ENCODE data around the gene CCL13. TPM values are rescaled to one million over a fixed set of nuclear protein-coding genes. Genes with fewer than 3 reads are reported as not detected.

Gene CCL13
- total and polyA plus RNA-seq, 4 donors = 0.12 to 0.84 TPM; not detected in 2

GRCh38 chr17:34347063-34347462 lies 9.2 kb upstream of the CCL13 start:
- H3K27ac ChIP-seq (ENCODE audit: low read depth in 1 of 2, low read length in 2 of 2) = no peak overlapping the region
- no peaks in the 10 kb centered on the region for H3K4me1 ChIP-seq (ENCODE audit: control insufficient read depth in 4 of 4, insufficient read depth in 4 of 4, low read length in 3 of 4)
- peaks cover 0 to 7% (median 0%) of the 10 kb centered on the region in 4 donors for H3K27me3 ChIP-seq (ENCODE audit: control insufficient read depth in 4 of 4, insufficient read depth in 4 of 4, low read length in 3 of 4)
- no peak overlapping the region for H3K9ac ChIP-seq (ENCODE audit: low read depth in 1 of 2, low read length in 2 of 2)
- H3K36me3 ChIP-seq (ENCODE audit: control insufficient read depth in 4 of 4, insufficient read depth in 3 of 4, low read depth in 1 of 4, low read length in 3 of 4) = no peaks in the 10 kb centered on the region
- no peaks in the 10 kb centered on the region for H3K9me3 ChIP-seq (ENCODE audit: control insufficient read depth in 4 of 4, low read length in 3 of 4)
- H3K4me3 ChIP-seq (ENCODE audit: low read depth in 1 of 3, low read length in 3 of 3) = no peak overlapping the region
- no peak for TF ChIP-seq RXRA (IDR thresholded peaks at IDR 0.05)
- TF ChIP-seq SP1 (IDR thresholded peaks at IDR 0.05) = no peak
- TF ChIP-seq HNF4A (conservative IDR thresholded peaks at IDR 0.05) = no peak
- no peak for TF ChIP-seq RAD21 (IDR thresholded peaks at IDR 0.05)
- TF ChIP-seq HNF4G (IDR thresholded peaks at IDR 0.05) = no peak
- no peak for TF ChIP-seq CTCF (IDR thresholded peaks at IDR 0.05; ENCODE audit: low read depth, low read length, missing input control)
- TF ChIP-seq JUND (IDR thresholded peaks at IDR 0.05) = no peak
- TF ChIP-seq NR2F2 (IDR thresholded peaks at IDR 0.05) = no peak
- no peak for TF ChIP-seq ATF3 (IDR thresholded peaks at IDR 0.05)
- TF ChIP-seq REST (IDR thresholded peaks at IDR 0.05) = no peak
- no peak for TF ChIP-seq EGR1 (IDR thresholded peaks at IDR 0.05; ENCODE audit: low read depth in 2 of 2)
- no peak for TF ChIP-seq FOXA2 (IDR thresholded peaks at IDR 0.05)
- TF ChIP-seq MAX (IDR thresholded peaks at IDR 0.05) = no peak
- TF ChIP-seq ZBTB33 (IDR thresholded peaks at IDR 0.05) = no peak
- no peak for TF ChIP-seq GABPA (IDR thresholded peaks at IDR 0.05 in 1 of 2, conservative IDR thresholded peaks at IDR 0.05 in 1 of 2)
- DNase-seq (ENCODE audit: low spot score) = no peak
- 51% methylated on average over 4 of the region's 4 CpGs for WGBS

GRCh38 chr17:34349751-34350150 lies 6.5 kb upstream of the CCL13 start:
- WGBS = 72% methylated on average over 4 of the region's 4 CpGs
- no peaks in the 10 kb centered on the region for H3K4me1 ChIP-seq (ENCODE audit: control insufficient read depth in 4 of 4, insufficient read depth in 4 of 4, low read length in 3 of 4)
- H3K27ac ChIP-seq (ENCODE audit: low read depth in 1 of 2, low read length in 2 of 2) = no peak overlapping the region
- H3K9ac ChIP-seq (ENCODE audit: low read depth in 1 of 2, low read length in 2 of 2) = no peak overlapping the region
- H3K27me3 ChIP-seq (ENCODE audit: control insufficient read depth in 4 of 4, insufficient read depth in 4 of 4, low read length in 3 of 4) = peaks cover 0 to 7% (median 0%) of the 10 kb centered on the region in 4 donors
- TF ChIP-seq SP1 (IDR thresholded peaks at IDR 0.05) (no peak), MAX (IDR thresholded peaks at IDR 0.05) (no peak), EGR1 (IDR thresholded peaks at IDR 0.05; ENCODE audit: low read depth in 2 of 2) (no peak), ATF3 (IDR thresholded peaks at IDR 0.05) (no peak), HNF4G (IDR thresholded peaks at IDR 0.05) (no peak), NR2F2 (IDR thresholded peaks at IDR 0.05) (no peak), RXRA (IDR thresholded peaks at IDR 0.05) (no peak), REST (IDR thresholded peaks at IDR 0.05) (no peak), CTCF (IDR thresholded peaks at IDR 0.05; ENCODE audit: low read depth, low read length, missing input control) (no peak), GABPA (IDR thresholded peaks at IDR 0.05 in 1 of 2, conservative IDR thresholded peaks at IDR 0.05 in 1 of 2) (no peak), JUND (IDR thresholded peaks at IDR 0.05) (no peak)
- no peaks in the 10 kb centered on the region for H3K36me3 ChIP-seq (ENCODE audit: control insufficient read depth in 4 of 4, insufficient read depth in 3 of 4, low read depth in 1 of 4, low read length in 3 of 4)
- no peak for DNase-seq (ENCODE audit: low spot score)
- no peak overlapping the region for H3K4me3 ChIP-seq (ENCODE audit: low read depth in 1 of 3, low read length in 3 of 3)
- no peaks in the 10 kb centered on the region for H3K9me3 ChIP-seq (ENCODE audit: control insufficient read depth in 4 of 4, low read length in 3 of 4)
